Smooth muscle cell (in vitro differentiated cells): ENCODE data around the gene GFM2. TPM values are rescaled to one million over a fixed set of nuclear protein-coding genes. Genes with fewer than 3 reads are reported as not detected.

Experiments
- DNase-seq: peaks from one replicate; lab custom pipeline; 2025; ENCODE audit not compliant: unreplicated experiment; lab: John Stamatoyannopoulos, UW
- H2AFZ ChIP-seq: fragments of 200-600 bp; sonication (generic); 2 replicates; pipeline ENCODE4 v1.6.0; 2016; ENCODE audit warnings: antibody characterized with exemption, low read depth, mild to moderate bottlenecking
- H3F3A ChIP-seq: fragments of 200-600 bp; sonication (generic); 2 replicates; pipeline ENCODE4 v1.6.0; 2017; ENCODE audit warnings: antibody characterized with exemption, low read depth
- H3K27ac ChIP-seq: fragments of 200-600 bp; sonication (generic); 2 replicates; pipeline ENCODE4 v1.5.1; 2016; ENCODE audit warnings: low read depth, mild to moderate bottlenecking
- H3K27me3 ChIP-seq: fragments of 200-600 bp; sonication (generic); 2 replicates; pipeline ENCODE4 v1.6.1; 2016; ENCODE audit warnings: low read depth, mild to moderate bottlenecking
- H3K36me3 ChIP-seq: fragments of 200-600 bp; sonication (generic); 2 replicates; pipeline ENCODE4 v1.5.1; 2016; ENCODE audit warnings: low read depth
- H3K4me1 ChIP-seq: fragments of 200-600 bp; sonication (generic); 2 replicates; pipeline ENCODE4 v1.5.1; 2016; ENCODE audit warnings: low read depth
- H3K4me2 ChIP-seq: fragments of 200-600 bp; sonication (generic); 2 replicates; pipeline ENCODE4 v1.6.0; 2016; ENCODE audit warnings: mild to moderate bottlenecking
- H3K4me3 ChIP-seq: fragments of 200-600 bp; sonication (generic); 2 replicates; pipeline ENCODE4 v1.5.1; 2016; ENCODE audit warnings: mild to moderate bottlenecking
- H3K79me2 ChIP-seq: fragments of 200-600 bp; sonication (generic); 2 replicates; pipeline ENCODE4 v1.6.0; 2016; ENCODE audit warnings: low read depth, mild to moderate bottlenecking
- H3K9ac ChIP-seq: fragments of 200-600 bp; sonication (generic); 2 replicates; pipeline ENCODE4 v1.6.0; 2016; ENCODE audit warnings: low read depth
- H3K9me3 ChIP-seq: fragments of 200-600 bp; sonication (generic); replicated peaks from 2 replicates; pipeline ENCODE4 v1.5.1; 2016; ENCODE audit warnings: low read depth
- H4K20me1 ChIP-seq: fragments of 200-600 bp; sonication (generic); 2 replicates; pipeline ENCODE4 v1.6.0; 2016; ENCODE audit warnings: low read depth
- WGBS: methylation state at CpG from one replicate; pipeline ENCODE4 v1.1.7; 2016; ENCODE audit warnings: low lambda C conversion rate; 5-methylcytosine and 5-hydroxymethylcytosine counted together
- polyA plus RNA-seq: library from polyadenylated mRNA; unstranded; fragments of >200 nt; fragmentation: Nextera tagmentation; extraction: Ambion mirVana; gene quantifications from 2 replicates; pipeline ENCODE4 v1.2.1, GENCODE V29; 2016
- total RNA-seq: library from RNA; depleted of rRNA; stranded (reverse); fragments of >200 nt; gene quantifications from 2 replicates; pipeline ENCODE4 v1.2.3, GENCODE V29; 2014
- TF ChIP-seq, protein P1 (sequence below): fragments of 200-600 bp; sonication (generic); IDR thresholded peaks from 2 replicates; pipeline ENCODE4 v1.5.1; 2017; ENCODE audit warnings: borderline replicate concordance, mild to moderate bottlenecking, antibody characterized with exemption; ENCODE audit not compliant: insufficient read depth, poor library complexity, severe bottlenecking

The GFM2 gene
- total and polyA plus RNA-seq, 2 experiments from 2014 or later, result 22.9 to 46.7 TPM

DNA sequence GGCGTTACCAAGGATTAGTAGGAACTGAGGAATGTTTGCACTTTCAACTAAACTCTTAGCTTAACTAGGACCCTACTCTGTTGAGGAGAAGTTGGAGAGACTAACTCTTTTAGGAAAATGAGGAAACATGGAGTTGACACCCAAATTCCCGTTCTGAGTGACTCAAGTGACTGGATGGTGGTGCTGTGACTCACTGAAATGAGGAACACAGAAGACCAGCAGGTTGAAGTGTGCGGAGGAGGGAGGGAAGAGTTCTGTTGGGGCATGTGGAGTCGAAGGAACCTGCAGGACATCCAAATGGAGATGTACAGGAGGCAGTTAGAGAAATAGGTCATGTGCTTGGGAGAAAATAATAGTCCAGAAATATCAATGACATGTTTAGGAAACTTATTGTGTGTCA, 73.7 kb downstream of the GFM2 start:
- H4K20me1 ChIP-seq, result no peaks in the 10 kb centered on the region
- no peak for DNase-seq
- no peaks in the 10 kb centered on the region for H3K36me3 ChIP-seq

DNA sequence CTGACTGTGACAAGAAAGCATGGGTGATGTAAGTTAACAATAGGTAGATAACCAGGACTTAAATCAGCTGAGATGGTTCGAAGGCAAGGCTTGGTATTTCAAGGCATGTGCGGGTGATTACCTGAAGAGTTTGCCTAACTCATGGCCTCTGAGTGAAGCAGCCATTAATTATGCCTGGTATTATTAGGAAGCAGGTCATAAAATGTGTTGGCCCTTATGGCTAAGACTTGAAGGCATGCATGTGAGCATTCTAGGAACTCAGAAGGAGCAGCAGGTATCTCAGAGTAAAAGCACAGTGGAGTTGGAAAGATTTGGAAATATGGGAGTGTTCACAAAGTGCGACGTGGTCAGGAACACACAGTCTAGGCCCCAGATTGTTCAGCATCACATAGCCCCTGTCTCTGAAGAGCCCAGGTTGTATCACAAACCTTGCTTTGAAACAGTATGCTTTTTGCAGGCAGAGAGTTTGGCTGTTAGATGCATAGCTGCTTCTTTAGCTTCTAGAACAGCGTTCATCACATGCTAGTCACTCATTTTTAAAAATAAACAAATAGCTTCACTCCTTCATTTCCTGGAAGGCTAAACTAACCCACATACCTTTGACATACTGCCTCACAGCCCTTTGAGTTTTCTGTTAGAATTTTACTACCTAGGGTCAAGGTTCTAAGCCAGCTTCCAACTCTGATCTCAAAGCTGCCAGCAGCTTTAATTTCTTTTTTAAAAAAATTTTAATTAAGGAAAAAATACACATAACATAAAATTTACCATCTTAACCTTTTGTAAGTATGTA, 79.8 kb downstream of the GFM2 start:
- Histone ChIP-seq H3K27me3 (no peaks in the 10 kb centered on the region), H3K4me3 (no peak overlapping the region), H3K36me3 (no peaks in the 10 kb centered on the region), H2AFZ (no peak overlapping the region), H3K79me2 (peaks cover 5% of the 10 kb centered on the region), H3K9me3 (no peaks in the 10 kb centered on the region), H3K4me2 (no peak overlapping the region), H4K20me1 (no peaks in the 10 kb centered on the region), H3K27ac (no peak overlapping the region), H3K4me1 (peaks cover 8% of the 10 kb centered on the region), H3K9ac (no peak overlapping the region), H3F3A (no peaks in the 10 kb centered on the region)
- 90% methylated on average over 5 of the region's 5 CpGs for WGBS
- TF ChIP-seq, protein P1, sequence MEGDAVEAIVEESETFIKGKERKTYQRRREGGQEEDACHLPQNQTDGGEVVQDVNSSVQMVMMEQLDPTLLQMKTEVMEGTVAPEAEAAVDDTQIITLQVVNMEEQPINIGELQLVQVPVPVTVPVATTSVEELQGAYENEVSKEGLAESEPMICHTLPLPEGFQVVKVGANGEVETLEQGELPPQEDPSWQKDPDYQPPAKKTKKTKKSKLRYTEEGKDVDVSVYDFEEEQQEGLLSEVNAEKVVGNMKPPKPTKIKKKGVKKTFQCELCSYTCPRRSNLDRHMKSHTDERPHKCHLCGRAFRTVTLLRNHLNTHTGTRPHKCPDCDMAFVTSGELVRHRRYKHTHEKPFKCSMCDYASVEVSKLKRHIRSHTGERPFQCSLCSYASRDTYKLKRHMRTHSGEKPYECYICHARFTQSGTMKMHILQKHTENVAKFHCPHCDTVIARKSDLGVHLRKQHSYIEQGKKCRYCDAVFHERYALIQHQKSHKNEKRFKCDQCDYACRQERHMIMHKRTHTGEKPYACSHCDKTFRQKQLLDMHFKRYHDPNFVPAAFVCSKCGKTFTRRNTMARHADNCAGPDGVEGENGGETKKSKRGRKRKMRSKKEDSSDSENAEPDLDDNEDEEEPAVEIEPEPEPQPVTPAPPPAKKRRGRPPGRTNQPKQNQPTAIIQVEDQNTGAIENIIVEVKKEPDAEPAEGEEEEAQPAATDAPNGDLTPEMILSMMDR, result no peak
- DNase-seq, result no peak

More for the DNA sequence above, 73.7 kb downstream of the GFM2 start:
- H3K27ac ChIP-seq, result no peak overlapping the region
- no peak overlapping the region for H3K4me2 ChIP-seq
- no peaks in the 10 kb centered on the region for H3F3A ChIP-seq
- H3K4me1 ChIP-seq, result no peaks in the 10 kb centered on the region
- 87% methylated on average over 4 of the region's 4 CpGs for WGBS
- H3K9me3 ChIP-seq, result no peaks in the 10 kb centered on the region
- H3K4me3 ChIP-seq, result no peak overlapping the region
- no peaks in the 10 kb centered on the region for H3K27me3 ChIP-seq
- TF ChIP-seq, protein P1, result no peak
- H2AFZ ChIP-seq, result no peak overlapping the region
- H3K79me2 ChIP-seq, result no peaks in the 10 kb centered on the region
- no peak overlapping the region for H3K9ac ChIP-seq

DNA sequence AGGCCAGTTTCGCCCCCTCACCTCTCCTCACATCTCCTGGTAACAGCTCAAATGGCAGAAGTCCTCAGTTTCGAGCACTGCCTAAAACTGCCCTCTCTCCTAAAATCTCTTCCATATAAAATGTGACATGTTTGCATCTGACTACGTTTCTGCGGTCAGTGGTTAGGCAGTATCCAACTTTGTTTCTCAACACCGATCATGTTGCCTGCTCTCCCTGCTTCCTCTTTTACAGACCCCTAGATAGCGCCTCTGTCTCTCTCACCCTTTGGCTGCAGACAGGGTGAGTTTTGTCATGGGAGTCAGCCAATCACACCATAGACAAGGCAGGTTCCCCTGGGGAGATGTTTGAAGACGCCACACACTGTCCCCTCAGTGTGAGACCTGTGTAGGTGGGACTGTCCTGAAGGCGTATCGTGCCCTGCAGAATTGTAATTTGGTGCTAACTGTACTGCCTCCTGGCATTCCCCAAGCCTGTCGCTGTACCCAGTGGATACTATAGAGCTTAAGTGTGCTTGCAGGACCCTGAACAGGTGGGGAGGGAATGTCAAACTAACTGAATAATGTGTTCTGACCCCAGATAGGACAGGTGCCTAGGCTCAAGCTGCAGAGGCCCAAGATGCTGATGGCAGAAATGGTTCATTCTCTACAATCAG, 80.8 kb downstream of the GFM2 start:
- Histone ChIP-seq H3K4me1 (peaks cover 8% of the 10 kb centered on the region), H3F3A (no peaks in the 10 kb centered on the region), H4K20me1 (no peaks in the 10 kb centered on the region), H3K4me3 (peak overlapping the region; percentile 82), H2AFZ (peak overlapping the region; percentile 93), H3K79me2 (peaks cover 5% of the 10 kb centered on the region), H3K9ac (peak overlapping the region; percentile 87), H3K36me3 (no peaks in the 10 kb centered on the region), H3K27ac (no peak overlapping the region), H3K27me3 (no peaks in the 10 kb centered on the region), H3K4me2 (peak overlapping the region; percentile 99), H3K9me3 (no peaks in the 10 kb centered on the region)
- DNase-seq, result no peak
- TF ChIP-seq, protein P1, result no peak
- WGBS, result 57% methylated on average over 10 of the region's 10 CpGs
